ENCODE data around the gene OR10K2. TPM values are rescaled to one million over a fixed set of nuclear protein-coding genes. Genes with fewer than 3 reads are reported as not detected.

OR10K2 gene
- total and polyA plus RNA-seq, 2 of the 4 experiments (the other 2 are of a cell fraction), result not detected

DNA sequence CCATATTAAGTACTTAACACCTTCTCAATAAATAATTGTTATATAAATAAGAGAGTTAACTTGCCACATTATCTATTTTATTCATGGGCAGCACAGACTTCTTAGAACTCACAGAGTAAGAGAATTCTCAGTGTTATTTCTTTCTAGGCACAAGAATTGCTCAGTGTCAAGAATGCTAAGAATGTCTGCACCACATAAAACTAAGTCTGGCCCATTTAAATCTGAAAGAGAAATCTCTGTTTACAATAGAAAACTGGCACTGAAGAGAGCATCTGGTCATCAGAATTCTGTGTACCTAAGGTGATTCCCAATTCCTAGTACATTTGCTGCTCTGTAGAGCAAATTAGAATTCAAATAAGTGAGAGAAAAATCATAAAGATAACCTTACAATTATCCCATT, 3.8 kb downstream of the OR10K2 start:
- Histone ChIP-seq H2BK15ac (ENCODE audit: low read depth, low read length) (no peak overlapping the region), H3K27me3 (ENCODE audit: control insufficient read depth, insufficient read depth, low read length) (no peaks in the 10 kb centered on the region), H4K20me1 (ENCODE audit: insufficient read depth, low read length) (no peaks in the 10 kb centered on the region), H3K9me1 (ENCODE audit: insufficient read depth, low read length) (no peaks in the 10 kb centered on the region), H4K5ac (ENCODE audit: low read depth, low read length) (no peak overlapping the region), H3K79me1 (ENCODE audit: low read depth in 1 of 2, low read length in 2 of 2) (no peaks in the 10 kb centered on the region), H2BK120ac (ENCODE audit: low read depth, low read length) (no peak overlapping the region), H3K9ac (ENCODE audit: low read depth, low read length) (no peak overlapping the region), H3K14ac (replicated peaks; ENCODE audit: low read depth, low read length) (no peak overlapping the region), H3K4me1 (ENCODE audit: control insufficient read depth, insufficient read depth, low read length) (no peaks in the 10 kb centered on the region), H3K4me3 (ENCODE audit: insufficient read depth, low read depth, low read length) (no peak overlapping the region), H3K4ac (ENCODE audit: low read depth, low read length) (no peak overlapping the region), H4K91ac (ENCODE audit: insufficient read depth, low read depth, low read length) (no peak overlapping the region), H3K4me2 (ENCODE audit: low read depth, low read length) (no peak overlapping the region), H3K18ac (ENCODE audit: low read depth, low read length) (no peak overlapping the region), H2BK20ac (ENCODE audit: low read depth, low read length) (no peak overlapping the region), H3K23ac (ENCODE audit: low read depth, low read length) (no peak overlapping the region), H2AFZ (replicated peaks; ENCODE audit: low read length, poor library complexity) (no peak overlapping the region), H2AK9ac (replicated peaks; ENCODE audit: low read depth, low read length, poor library complexity) (no peak overlapping the region), H3K9me3 (ENCODE audit: control insufficient read depth, insufficient read depth, low read length) (no peaks in the 10 kb centered on the region; the same call in 1 of the 2 replicates), H2AK5ac (ENCODE audit: low read depth, low read length) (no peak overlapping the region), H2BK5ac (ENCODE audit: low read depth, low read length, poor library complexity, severe bottlenecking) (no peak overlapping the region), H3K56ac (ENCODE audit: extremely low read depth, insufficient read depth, low read length) (no peak overlapping the region), H4K8ac (ENCODE audit: low read depth in 2 of 2, low read length in 2 of 2) (no peak overlapping the region), H3K36me3 (ENCODE audit: control insufficient read depth, insufficient read depth, low read length) (no peaks in the 10 kb centered on the region), H3K27ac (ENCODE audit: insufficient read depth, low read length) (no peak overlapping the region)
- no peak for ATAC-seq (ENCODE audit: low read depth)
- no TSS peak for BruUV-seq (replicated peaks)
- dilution Hi-C loops (cut with HindIII; ENCODE audit: low sequenced_read_pairs, unreplicated experiment), result no loop called here
- no peak for DNase-seq
- CTCF ChIA-PET, result no interaction called here
- no peak for TF ChIP-seq BHLHE40 (IDR thresholded peaks at IDR 0.05; ENCODE audit: low read depth, low read length)
- TF ChIP-seq POLR2A (IDR thresholded peaks at IDR 0.05; ENCODE audit: low read depth, low read length), result no peak
- TF ChIP-seq RFX5 (IDR thresholded peaks at IDR 0.05; ENCODE audit: low read depth, low read length), result no peak
- no peak for TF ChIP-seq CHD1 (IDR thresholded peaks at IDR 0.05; ENCODE audit: low read depth, low read length)
- TF ChIP-seq MAFK (IDR thresholded peaks at IDR 0.05; ENCODE audit: low read depth, low read length), result no peak
- TF ChIP-seq CEBPB (IDR thresholded peaks at IDR 0.05; ENCODE audit: low read depth, low read length), result no peak
- no peak for TF ChIP-seq FOS (IDR thresholded peaks at IDR 0.05; ENCODE audit: low read depth, low read length)
- TF ChIP-seq, protein P1, sequence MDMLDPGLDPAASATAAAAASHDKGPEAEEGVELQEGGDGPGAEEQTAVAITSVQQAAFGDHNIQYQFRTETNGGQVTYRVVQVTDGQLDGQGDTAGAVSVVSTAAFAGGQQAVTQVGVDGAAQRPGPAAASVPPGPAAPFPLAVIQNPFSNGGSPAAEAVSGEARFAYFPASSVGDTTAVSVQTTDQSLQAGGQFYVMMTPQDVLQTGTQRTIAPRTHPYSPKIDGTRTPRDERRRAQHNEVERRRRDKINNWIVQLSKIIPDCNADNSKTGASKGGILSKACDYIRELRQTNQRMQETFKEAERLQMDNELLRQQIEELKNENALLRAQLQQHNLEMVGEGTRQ (IDR thresholded peaks at IDR 0.05; ENCODE audit: low read depth, low read length), result no peak
- TF ChIP-seq MAZ (IDR thresholded peaks at IDR 0.05; ENCODE audit: borderline replicate concordance, low read depth, low read length), result no peak
- no peak for TF ChIP-seq NFE2L2 (IDR thresholded peaks at IDR 0.05; ENCODE audit: low read depth, low read length)
- POLR2A ChIA-PET (ENCODE audit: unreplicated experiment), result no interaction called here
- in situ Hi-C loops (cut with MboI; ENCODE audit: low sequenced_read_pairs), result no loop called here
- intact Hi-C loops (cut with micrococcal nuclease), result no loop called here

All from IMR-90 (cell line).